HepG2 (cell line): Measurements from ENCODE around the gene MIEF1. TPM values are rescaled to one million over a fixed set of nuclear protein-coding genes. Genes with fewer than 3 reads are reported as not detected.

Experiments
- BCL6 ChIP-seq: IDR thresholded peaks from 2 replicates; pipeline ENCODE4 v1.6.1; 2016; ENCODE audit warnings: missing genetic modification reagents, missing compliant biosample characterization
- CENPT ChIP-seq: sonication (generic); formaldehyde crosslinking; IDR thresholded peaks from 2 replicates; pipeline ENCODE4 v1.8.0; 2022; ENCODE audit warnings: low read depth, mild to moderate bottlenecking, moderate library complexity, missing genetic modification reagents
- CREB1 ChIP-seq, 2 experiments: fragments of 450-650 bp in 1 of 2; IDR thresholded peaks; 2 replicates each; pipeline ENCODE4 v1.6.1; 2016 to 2017; ENCODE audit warnings: control low read depth in 1 of 2, mild to moderate bottlenecking in 1 of 2, missing compliant biosample characterization in 1 of 2, missing genetic modification characterization in 1 of 2
- ETV5 ChIP-seq: IDR thresholded peaks from 2 replicates; pipeline ENCODE4 v1.6.1; 2018; ENCODE audit warnings: missing biosample characterization, missing genetic modification reagents, inconsistent platforms, borderline replicate concordance
- MATR3 ChIP-seq: sonication (generic); formaldehyde crosslinking; IDR thresholded peaks from 2 replicates; pipeline ENCODE4 v1.4.0; 2020; ENCODE audit warnings: missing genetic modification reagents
- NFKBIZ ChIP-seq: IDR thresholded peaks from 2 replicates; pipeline ENCODE4 v1.6.1; 2018; ENCODE audit warnings: missing genetic modification reagents, missing compliant biosample characterization
- NFYC ChIP-seq: IDR thresholded peaks from 2 replicates; pipeline ENCODE4 v1.6.1; 2016; ENCODE audit warnings: missing genetic modification reagents, missing compliant biosample characterization
- RORA ChIP-seq: sonication (generic); formaldehyde crosslinking; IDR thresholded peaks from 2 replicates; pipeline ENCODE4 v1.5.0; 2020; ENCODE audit warnings: mild to moderate bottlenecking, missing genetic modification reagents, moderate library complexity
- SMARCC2 ChIP-seq: fragments of 450-650 bp; IDR thresholded peaks from 2 replicates; pipeline ENCODE4 v1.6.1; 2017; ENCODE audit warnings: antibody characterized with exemption, mild to moderate bottlenecking
- TCF12 ChIP-seq, 2 experiments: fragments of 450-650 bp in 1 of 2; sonication (generic) in 1 of 2; formaldehyde crosslinking in 1 of 2; IDR thresholded peaks; 2 replicates each; pipeline versions ENCODE4 v1.6.1 to v1.8.0; 2017 to 2022; ENCODE audit warnings: antibody characterized with exemption in 1 of 2, mild to moderate bottlenecking in 1 of 2, missing genetic modification reagents in 1 of 2, moderate library complexity in 1 of 2
- XBP1 ChIP-seq: sonication (generic); formaldehyde crosslinking; IDR thresholded peaks from 2 replicates; pipeline ENCODE4 v1.5.0; 2020; ENCODE audit warnings: missing genetic modification reagents
- YEATS4 ChIP-seq: sonication (generic); formaldehyde crosslinking; IDR thresholded peaks from 2 replicates; pipeline ENCODE4 v1.4.0; 2020; ENCODE audit warnings: missing genetic modification reagents, borderline replicate concordance
- ZFP1 ChIP-seq: IDR thresholded peaks from 2 replicates; pipeline ENCODE4 v1.6.1; 2016
- ZFX ChIP-seq: sonication (generic); formaldehyde crosslinking; IDR thresholded peaks from 2 replicates; pipeline ENCODE4 v1.4.0; 2020; ENCODE audit warnings: mild to moderate bottlenecking, low read depth, missing genetic modification reagents, moderate library complexity
- ZNF329 ChIP-seq: sonication (generic); formaldehyde crosslinking; IDR thresholded peaks from 2 replicates; pipeline ENCODE4 v1.9.0; 2021; ENCODE audit warnings: low read depth, mild to moderate bottlenecking, missing genetic modification reagents
- ZNF432 ChIP-seq: sonication (generic); formaldehyde crosslinking; IDR thresholded peaks from 2 replicates; pipeline ENCODE4 v1.5.0; 2020; ENCODE audit warnings: missing genetic modification reagents, mild to moderate bottlenecking, borderline replicate concordance
- ZNF451 ChIP-seq: sonication (generic); formaldehyde crosslinking; IDR thresholded peaks from 2 replicates; pipeline ENCODE4 v1.5.0; 2020; ENCODE audit warnings: mild to moderate bottlenecking, missing genetic modification reagents
- ZNF780A ChIP-seq: sonication (generic); formaldehyde crosslinking; IDR thresholded peaks from 2 replicates; pipeline ENCODE4 v1.8.0; 2022; ENCODE audit warnings: mild to moderate bottlenecking, missing genetic modification reagents, moderate library complexity
- polyA plus RNA-seq, 8 experiments: library from polyadenylated mRNA; depleted of rRNA in 3 of 8; stranded (reverse) in 7 of 8; unstranded in 1 of 8; fragments of >200 nt; fragmentation: Illumina TruSeq in 4 of 8; extraction: Trizol in 4 of 8; gene quantifications; 2 replicates each; pipeline versions ENCODE4 v1.2.1 to v1.2.3, GENCODE V29; 2011 to 2016; ENCODE audit warnings: low read depth in 4 of 8, missing spikeins in 1 of 8, mixed read lengths in 1 of 8; ENCODE audit not compliant: insufficient read depth in 1 of 8
- total RNA-seq, 5 experiments: library from RNA; depleted of rRNA; stranded (reverse); fragments of >200 nt; fragmentation: Illumina TruSeq; extraction: Trizol; gene quantifications; 2 replicates each; pipeline ENCODE4 v1.2.3, GENCODE V29; 2016; ENCODE audit warnings: low read depth in 1 of 5
- TF ChIP-seq, protein P1 (sequence below): sonication (generic); formaldehyde crosslinking; IDR thresholded peaks from 2 replicates; pipeline ENCODE4 v1.8.1; 2023; ENCODE audit warnings: mild to moderate bottlenecking, missing genetic modification reagents, borderline replicate concordance
- TF ChIP-seq, protein P2 (sequence below): sonication (generic); formaldehyde crosslinking; IDR thresholded peaks from 2 replicates; pipeline ENCODE4 v1.9.0; 2021; ENCODE audit warnings: missing genetic modification reagents, borderline replicate concordance
- TF ChIP-seq, protein P3 (sequence below): sonication (generic); formaldehyde crosslinking; IDR thresholded peaks from 2 replicates; pipeline ENCODE4 v1.5.0; 2020; ENCODE audit warnings: mild to moderate bottlenecking, missing genetic modification reagents, borderline replicate concordance
- TF ChIP-seq, protein P4 (sequence below): sonication (generic); formaldehyde crosslinking; IDR thresholded peaks from 2 replicates; pipeline ENCODE4 v1.8.0; 2022; ENCODE audit warnings: low read depth, missing genetic modification reagents
- TF ChIP-seq, protein P5 (sequence below): fragments of 450-650 bp; IDR thresholded peaks from 2 replicates; pipeline ENCODE4 v1.6.1; 2017

Gene MIEF1
- total and polyA plus RNA-seq, 2 of the 13 experiments (the other 11 are each of a cell fraction or from before 2014, with no cell fraction given) = 21.7 to 34.8 TPM

DNA sequence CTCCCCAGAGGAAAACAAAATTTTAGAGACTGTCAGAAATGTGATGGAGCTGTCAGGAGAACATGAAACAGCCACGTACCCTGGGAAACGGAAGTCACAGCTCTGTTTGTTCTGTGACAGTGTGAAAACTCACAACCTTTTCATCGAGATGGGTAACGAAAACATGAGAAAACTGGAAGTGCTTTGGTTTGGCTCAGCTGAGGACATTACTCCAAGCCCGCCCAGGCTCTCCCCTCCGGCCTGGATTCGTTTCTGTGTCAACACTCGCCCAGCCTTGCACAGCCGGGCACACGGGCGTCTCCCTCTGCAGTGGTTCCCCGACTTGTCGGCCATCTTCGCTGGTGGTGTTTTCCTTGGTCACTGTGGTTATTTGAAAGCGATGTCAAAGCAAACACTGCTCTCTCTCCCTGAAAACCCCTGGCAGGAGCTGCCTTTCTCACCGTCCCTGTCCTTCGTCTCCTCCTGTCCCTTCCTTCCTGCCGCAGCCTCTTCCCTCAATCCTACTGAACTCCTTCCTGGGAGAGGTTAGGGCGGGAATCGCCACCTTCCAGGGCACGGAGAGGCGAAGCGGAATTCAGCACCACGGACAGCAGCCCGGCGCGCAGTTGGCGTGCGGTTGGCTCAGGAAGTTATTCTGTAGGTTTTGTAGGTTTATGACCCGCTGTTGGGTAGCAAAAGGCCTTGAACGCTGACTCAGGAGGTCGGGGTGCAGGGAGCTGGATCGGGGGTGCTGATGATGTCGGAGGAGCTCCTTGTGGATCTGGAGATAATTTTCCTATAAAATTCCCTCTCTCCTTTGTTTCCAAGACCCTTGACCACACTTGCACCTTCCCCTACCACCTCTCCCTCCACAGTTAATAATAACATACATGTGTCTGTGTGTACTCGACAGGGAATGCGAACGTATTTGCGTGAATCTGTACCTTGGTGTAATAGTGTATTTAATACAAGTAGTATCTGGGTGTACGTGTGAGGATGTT lies 43.6 kb downstream of the MIEF1 start (continued):
- TF ChIP-seq MATR3 (CRISPR knock-in tag) (no peak), ZFP1 (CRISPR knock-in tag) (no peak), SMARCC2 (no peak), ZNF329 (CRISPR knock-in tag) (peak; percentile 69; the same call in 1 of the 2 replicates), ZNF780A (CRISPR knock-in tag) (peak; percentile 71; the same call in 1 of the 2 replicates), NFKBIZ (CRISPR knock-in tag) (peak; percentile 73; the same call in 1 of the 2 replicates), YEATS4 (CRISPR knock-in tag) (no peak), CENPT (no peak), BCL6 (peak; percentile 49; the same call in 1 of the 2 replicates), NFYC (CRISPR knock-in tag) (peak; percentile 47; the same call in 1 of the 2 replicates), ETV5 (CRISPR knock-in tag) (peak; percentile 37; the same call in 1 of the 2 replicates), CREB1 (IDR thresholded peaks at IDR 0.05) (no peak), CREB1 (CRISPR knock-in tag; IDR thresholded peaks at IDR 0.05) (no peak), ZFX (CRISPR knock-in tag) (no peak), XBP1 (CRISPR knock-in tag) (no peak), RORA (CRISPR knock-in tag) (no peak), TCF12 (IDR thresholded peaks at IDR 0.05) (no peak), TCF12 (CRISPR knock-in tag; IDR thresholded peaks at IDR 0.05) (no peak), ZNF451 (CRISPR knock-in tag) (no peak), ZNF432 (CRISPR knock-in tag) (no peak)
- TF ChIP-seq, protein P1, sequence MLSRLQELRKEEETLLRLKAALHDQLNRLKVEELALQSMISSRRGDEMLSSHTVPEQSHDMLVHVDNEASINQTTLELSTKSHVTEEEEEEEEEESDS = 0 out of 2 replicates have a peak, but pooled peaks have one; percentile 43
- TF ChIP-seq, protein P2, sequence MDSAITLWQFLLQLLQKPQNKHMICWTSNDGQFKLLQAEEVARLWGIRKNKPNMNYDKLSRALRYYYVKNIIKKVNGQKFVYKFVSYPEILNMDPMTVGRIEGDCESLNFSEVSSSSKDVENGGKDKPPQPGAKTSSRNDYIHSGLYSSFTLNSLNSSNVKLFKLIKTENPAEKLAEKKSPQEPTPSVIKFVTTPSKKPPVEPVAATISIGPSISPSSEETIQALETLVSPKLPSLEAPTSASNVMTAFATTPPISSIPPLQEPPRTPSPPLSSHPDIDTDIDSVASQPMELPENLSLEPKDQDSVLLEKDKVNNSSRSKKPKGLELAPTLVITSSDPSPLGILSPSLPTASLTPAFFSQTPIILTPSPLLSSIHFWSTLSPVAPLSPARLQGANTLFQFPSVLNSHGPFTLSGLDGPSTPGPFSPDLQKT (CRISPR knock-in tag) = peak; percentile 59; the same call in 1 of the 2 replicates
- TF ChIP-seq, protein P3, sequence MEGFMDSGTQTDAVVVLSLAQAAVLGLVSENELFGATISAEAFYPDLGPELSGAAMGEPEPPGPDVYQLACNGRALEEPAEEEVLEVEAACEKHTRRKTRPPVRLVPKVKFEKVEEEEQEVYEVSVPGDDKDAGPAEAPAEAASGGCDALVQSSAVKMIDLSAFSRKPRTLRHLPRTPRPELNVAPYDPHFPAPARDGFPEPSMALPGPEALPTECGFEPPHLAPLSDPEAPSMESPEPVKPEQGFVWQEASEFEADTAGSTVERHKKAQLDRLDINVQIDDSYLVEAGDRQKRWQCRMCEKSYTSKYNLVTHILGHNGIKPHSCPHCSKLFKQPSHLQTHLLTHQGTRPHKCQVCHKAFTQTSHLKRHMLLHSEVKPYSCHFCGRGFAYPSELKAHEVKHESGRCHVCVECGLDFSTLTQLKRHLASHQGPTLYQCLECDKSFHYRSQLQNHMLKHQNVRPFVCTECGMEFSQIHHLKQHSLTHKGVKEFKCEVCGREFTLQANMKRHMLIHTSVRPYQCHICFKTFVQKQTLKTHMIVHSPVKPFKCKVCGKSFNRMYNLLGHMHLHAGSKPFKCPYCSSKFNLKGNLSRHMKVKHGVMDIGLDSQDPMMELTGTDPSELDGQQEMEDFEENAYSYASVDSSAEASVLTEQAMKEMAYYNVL (CRISPR knock-in tag) = no peak
- TF ChIP-seq, protein P4, sequence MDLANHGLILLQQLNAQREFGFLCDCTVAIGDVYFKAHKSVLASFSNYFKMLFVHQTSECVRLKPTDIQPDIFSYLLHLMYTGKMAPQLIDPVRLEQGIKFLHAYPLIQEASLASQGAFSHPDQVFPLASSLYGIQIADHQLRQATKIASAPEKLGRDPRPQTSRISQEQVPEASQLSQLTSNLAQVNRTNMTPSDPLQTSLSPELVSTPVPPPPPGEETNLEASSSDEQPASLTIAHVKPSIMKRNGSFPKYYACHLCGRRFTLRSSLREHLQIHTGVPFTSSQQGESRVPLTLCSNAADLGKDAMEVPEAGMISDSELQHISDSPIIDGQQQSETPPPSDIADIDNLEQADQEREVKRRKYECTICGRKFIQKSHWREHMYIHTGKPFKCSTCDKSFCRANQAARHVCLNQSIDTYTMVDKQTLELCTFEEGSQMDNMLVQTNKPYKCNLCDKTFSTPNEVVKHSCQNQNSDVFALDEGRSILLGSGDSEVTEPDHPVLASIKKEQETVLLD (CRISPR knock-in tag) = peak; percentile 36; the same call in 1 of the 2 replicates
- TF ChIP-seq, protein P5, sequence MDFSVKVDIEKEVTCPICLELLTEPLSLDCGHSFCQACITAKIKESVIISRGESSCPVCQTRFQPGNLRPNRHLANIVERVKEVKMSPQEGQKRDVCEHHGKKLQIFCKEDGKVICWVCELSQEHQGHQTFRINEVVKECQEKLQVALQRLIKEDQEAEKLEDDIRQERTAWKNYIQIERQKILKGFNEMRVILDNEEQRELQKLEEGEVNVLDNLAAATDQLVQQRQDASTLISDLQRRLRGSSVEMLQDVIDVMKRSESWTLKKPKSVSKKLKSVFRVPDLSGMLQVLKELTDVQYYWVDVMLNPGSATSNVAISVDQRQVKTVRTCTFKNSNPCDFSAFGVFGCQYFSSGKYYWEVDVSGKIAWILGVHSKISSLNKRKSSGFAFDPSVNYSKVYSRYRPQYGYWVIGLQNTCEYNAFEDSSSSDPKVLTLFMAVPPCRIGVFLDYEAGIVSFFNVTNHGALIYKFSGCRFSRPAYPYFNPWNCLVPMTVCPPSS = no peak
